ENCODE results near the gene CA5A.
"Not testable (repeated sequence)": the region's sequence is repeated elsewhere in the genome, so short reads cannot be mapped to it uniquely, and the experiment has no call there.

CA5A gene

DNA sequence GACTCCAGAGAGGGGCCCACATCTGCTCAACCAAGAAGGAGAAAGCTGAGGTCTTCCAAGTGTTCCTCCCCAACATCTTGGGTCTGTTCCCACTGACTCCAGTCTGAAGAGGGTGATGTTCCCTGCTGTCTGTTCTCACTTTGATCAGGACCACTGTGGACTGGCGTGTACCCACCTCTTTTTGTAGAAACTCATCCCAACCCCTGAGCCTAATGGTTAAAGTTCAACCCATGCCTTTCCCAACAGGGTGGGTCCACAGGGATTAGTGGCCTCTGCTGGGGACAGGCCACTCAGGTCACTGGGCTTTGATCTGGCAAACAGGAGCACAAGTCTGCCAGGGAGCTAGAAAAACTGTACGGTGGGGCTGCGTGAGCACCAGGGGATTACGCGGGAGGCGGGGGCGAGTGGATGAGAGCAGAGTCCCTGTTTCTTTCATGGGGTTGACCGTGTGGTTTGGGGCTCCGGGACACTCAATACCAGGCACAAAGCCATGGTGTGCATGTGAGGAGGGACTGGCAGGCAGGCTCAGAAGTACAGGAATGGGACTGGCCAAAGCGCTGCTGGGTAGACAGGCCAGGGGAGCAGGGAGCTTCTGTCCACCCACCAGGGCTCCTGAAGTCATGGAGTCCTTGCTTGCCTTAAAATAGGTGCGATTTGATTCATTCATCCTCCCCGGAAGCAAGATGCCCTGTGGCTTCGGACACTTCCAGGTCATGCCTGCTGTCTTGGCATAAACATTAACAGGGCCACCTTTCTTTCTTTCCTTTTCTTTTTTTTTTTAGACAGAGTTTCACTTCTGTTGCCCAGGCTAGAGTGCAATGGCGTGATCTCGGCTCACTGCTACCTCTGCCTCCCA, at the start of gene CA5A:
Gene CA5A, minus strand, starts transcription at position 155 of the 856 bp plus-strand sequence. Its CDS starts 79 bp downstream, at position 76.
- no peak for DNase-seq

GRCh38 chr16:87985493-87985892, 49.2 kb upstream of the CA5A start:
- DNase-seq = not testable (repeated sequence)

- no peak for DNase-seq
Measured at GRCh38 chr16:87984632-87985267, 48.4 kb upstream of the CA5A start.

DNA sequence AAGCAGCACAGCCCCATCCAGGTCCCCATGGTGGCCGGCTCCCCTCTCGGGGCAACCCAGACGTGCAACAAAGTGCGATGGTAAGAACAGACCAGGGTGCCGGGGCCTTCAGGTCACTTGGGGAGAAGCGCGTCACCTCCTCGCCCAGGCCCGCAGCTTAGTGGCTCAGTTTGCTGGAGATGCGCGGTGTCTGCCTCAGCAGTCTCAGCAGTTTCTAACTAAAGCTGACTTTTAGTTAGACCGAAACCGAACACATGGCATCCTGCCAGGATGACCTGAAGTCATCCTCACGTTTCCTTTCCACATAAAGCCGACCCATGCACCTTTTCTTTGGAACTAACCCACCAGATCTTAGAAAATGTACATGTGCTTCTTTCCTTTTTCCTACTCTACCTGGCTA, 47.9 kb upstream of the CA5A start:
- DNase-seq = peak; percentile 61

- DNase-seq = peak; percentile 65
Measured at GRCh38 chr16:87983737-87984097, 47.4 kb upstream of the CA5A start.

DNA sequence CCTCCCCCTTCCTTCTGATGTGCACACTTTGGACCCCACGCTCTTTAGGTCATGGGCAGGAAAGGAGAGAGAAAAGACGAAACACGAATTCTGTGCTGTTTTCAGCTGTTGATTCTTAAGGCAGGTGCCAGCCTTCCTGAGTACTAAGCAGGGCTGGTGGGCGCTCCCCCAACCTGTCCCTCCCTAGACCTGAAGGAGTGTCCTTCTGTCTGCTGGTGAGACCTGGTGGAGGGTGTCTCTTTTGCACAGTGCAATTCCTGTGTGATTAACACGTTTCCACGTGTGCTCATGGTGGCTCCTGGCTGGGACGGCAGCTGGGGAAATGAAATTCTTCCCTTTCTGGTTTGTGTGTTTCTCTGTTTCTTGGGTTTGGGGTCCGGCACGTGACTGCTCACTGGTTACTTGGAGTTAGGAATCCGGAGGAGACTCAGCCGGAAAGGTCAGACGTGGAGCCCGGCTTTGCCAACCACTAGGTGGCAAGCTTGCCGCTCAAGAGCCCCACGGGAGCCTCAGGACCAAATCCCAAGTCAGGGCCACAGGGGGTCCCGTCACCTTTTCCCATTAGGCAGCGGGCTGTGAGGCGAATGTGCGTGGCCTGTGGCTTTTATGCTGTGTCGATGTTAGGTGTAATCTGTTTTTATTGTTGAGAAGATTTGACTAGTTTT, 46.9 kb upstream of the CA5A start:
- DNase-seq = not testable (repeated sequence)

DNA sequence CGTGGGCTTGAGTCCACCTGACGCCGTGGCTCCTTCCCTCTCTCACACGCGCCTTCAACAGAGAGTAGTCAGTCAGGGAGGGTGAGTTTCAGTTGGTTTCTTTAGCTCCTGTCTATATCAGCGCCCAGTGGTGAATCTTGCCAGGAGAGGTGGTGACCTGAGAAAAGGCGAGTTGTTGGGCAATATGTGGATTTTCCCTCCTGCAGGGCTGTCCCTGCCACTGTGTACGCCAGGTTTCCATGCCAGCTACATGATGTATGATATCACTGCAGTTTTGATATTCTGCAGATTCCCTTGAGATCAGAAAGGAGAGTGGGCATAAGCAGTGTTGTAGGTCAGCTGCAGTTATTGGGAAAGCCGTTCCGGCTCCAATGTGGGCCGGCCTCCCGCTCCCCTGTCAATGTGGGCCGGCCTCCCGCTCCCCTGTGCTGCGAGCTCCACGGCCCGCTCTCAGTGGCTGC, 46.3 kb upstream of the CA5A start:
- DNase-seq = no peak

DNA sequence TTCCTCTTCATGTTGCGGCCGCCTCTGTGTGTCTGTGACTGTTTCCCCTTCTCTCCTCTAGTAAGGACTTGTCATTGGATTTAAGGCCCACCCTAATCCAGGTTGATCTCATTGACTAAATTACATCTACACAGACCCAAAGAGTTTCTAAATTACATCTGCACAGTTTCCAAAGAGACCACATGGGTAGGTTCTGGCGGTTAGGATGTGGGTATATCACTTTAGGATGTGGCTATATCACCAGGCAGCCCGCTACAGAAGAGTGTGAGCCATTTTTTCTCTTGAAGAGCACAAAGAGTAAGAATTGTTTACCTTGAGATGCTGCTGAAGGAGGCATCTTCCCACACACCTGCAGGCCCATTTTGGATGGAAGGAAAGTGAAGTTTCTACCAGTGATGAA, 45.0 kb upstream of the CA5A start:
- DNase-seq = peak; percentile 43

GRCh38 chr16:87979911-87980630, 43.7 kb upstream of the CA5A start:
- DNase-seq = not testable (repeated sequence)

DNA sequence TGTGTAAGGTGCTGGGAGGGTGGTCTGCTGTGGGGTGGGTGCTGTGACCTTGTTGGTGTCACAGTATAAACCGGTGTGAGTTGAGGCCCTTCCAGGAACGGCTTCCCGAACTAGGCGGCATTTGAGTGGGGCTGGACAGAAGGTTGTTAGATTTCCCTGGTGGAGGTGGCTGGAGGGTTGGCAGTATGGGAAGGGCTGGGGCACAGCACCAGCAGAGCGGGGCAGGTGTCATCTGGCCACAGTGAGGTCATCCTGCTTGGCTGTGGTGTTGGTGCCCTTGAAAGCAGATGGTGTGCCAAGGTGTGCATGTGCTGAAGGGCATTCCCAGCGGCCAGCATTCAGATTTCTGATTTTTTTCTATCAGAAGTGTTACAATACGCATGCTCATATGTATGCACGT, 43.0 kb upstream of the CA5A start:
- no peak for DNase-seq

GRCh38 chr16:87978127-87978526, 41.8 kb upstream of the CA5A start:
- DNase-seq = no peak

GRCh38 chr16:87976665-87977064, 40.3 kb upstream of the CA5A start:
- DNase-seq = no peak

DNA sequence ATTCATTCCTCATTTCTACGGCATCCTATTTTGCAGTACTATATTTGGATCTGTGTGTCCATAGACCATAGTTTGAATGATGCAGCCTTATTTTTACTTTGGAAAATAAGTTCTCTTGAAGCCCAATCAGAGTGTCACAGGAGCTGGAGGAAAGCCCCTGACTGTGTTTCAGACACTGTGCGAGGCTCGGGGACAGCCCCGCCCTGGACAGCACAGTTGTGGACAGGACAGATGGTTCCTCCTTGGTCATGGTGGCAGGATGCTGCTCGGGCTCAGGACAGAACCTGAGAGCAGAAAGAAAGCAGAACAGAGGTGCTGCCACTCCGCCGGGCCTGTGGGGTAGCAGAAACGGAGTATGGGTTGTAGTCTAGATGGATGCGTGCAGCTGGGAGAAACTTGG, 37.8 kb upstream of the CA5A start:
- no peak for DNase-seq

GRCh38 chr16:87973717-87974116, 37.4 kb upstream of the CA5A start:
- DNase-seq = no peak

DNA sequence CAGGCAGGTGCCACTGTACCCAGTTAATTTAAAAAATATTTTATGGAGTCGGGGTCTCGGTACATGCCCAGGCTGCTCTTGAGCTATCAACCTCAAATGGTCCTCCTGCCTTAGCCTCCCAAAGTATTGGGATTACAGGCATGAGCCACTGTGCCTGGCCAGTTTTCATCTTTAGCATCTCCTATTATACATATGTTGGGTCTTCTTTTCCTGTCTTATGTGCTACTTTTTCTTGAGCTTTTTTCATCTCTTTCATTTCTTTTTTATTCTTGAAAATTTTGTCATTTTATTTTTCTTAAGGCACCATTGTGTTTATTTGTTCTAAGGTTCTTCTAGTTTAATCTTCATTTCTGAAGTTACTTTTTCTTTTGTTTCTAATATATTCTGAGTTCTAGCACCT, 35.6 kb upstream of the CA5A start:
- DNase-seq = no peak

DNA sequence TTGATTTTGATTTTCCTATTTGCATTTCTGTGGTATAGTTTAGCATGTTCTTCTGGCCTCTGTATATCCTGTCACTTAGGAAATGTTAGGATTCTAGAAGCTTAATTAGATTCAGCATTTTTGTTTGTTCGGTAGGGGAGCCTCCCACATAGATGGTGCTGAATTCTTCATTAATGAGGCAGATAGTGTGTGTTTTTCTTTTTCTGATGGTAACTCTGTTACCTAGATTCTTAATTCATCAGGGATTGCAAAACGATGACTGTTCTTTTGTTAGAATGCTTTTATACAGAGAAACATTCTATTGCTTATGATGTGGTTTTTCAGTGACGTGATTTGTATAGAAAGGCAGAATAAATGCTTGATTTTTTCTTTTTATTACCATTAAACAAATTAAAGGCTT, 33.9 kb upstream of the CA5A start:
- DNase-seq = no peak

- DNase-seq = no peak
Measured at GRCh38 chr16:87968541-87968940, 32.2 kb upstream of the CA5A start.

DNA sequence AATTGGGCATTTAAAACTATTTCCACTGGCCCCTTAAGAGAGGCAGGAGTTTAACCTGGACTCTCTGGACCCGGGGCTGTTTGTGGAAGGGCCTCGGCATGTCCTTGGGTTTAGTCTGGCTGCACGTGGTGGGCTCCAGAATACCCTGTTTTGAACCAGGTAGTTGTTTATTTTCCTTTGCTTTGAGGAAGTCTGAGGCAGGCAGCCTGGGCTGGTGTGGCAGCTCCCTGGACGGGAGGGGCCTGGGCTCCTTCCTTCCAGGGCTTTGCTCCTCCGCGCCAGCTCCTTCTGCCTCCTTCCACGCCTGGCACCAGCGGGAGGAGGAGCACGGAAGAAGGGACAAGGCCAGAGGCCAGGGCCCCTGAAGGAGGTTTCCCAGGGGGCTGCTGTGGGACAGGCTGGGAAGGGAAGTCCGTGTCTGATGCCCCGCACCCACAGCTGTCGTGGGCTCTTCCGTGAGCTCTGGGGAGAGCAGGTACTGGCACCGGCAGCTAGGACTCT, 30.4 kb upstream of the CA5A start:
- no peak for DNase-seq

- no peak for DNase-seq
Measured at GRCh38 chr16:87966064-87966645, 29.8 kb upstream of the CA5A start.

DNA sequence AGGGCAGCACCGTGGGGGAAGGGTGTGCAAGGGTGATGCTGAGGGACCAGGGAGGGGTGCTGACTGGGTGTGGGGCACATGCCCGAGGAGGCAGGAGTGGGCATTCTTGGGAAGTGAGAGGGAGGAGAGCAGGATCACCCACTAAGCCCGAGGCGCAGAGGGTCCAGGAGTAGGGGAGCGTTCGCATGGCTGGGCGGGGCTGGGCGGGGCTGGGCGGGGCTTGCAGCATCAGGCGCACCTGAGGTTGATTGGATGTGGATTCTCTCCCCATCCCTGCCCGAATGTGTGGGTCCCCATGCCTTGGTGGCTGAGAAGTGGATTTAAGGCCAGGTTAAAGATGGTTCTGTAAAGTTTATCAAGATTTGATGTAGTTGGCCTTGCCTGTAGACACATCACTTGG, 29.1 kb upstream of the CA5A start:
- no peak for DNase-seq

DNA sequence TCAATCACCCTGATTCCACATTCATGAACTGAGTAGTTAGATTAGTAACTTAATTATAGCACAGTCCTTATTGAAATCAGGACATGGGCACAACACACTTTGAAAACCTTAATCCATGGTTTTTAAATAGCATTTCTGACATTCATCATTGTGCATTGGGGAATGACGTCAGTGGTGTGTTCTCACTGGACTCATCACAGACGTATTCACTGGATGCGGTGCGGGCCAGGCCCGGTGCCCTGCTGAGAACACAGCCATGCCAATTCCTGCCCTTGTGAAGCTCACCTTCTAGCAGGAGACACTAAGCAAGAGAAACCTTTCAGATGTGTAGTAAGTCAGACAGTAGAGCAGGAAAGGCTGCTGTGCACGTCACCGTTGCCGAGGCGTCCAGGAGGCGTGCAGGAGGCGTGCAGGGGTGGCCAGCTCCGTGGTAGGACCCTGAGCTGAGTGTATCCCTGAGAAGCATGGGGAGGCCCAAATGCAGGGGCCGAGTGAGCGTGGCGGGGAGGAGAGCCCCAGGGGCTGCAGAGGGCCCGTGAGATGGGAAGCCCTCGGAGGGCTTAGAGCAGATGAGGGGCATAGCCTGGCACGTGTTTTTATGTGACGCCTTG, 27.8 kb upstream of the CA5A start:
- no peak for DNase-seq

GRCh38 chr16:87963400-87963799, 27.1 kb upstream of the CA5A start:
- peak; percentile 84 for DNase-seq

Data from activated CD4-positive, alpha-beta T cell treated with anti-CD3 and anti-CD28 coated beads for 48 hours (primary cell).